DND-41 (cell line): ENCODE data around the gene SRA1.

ENCODE experiments used
- ATAC-seq: fragments of 200-7000 bp; cut with Tn5 transposase; 3 replicates; pipeline ENCODE4 v1.9.1; 2021; ENCODE audit warnings: low read depth; ENCODE audit not compliant: insufficient read depth
- DNase-seq: peaks from one replicate; pipeline ENCODE4 v3.0.0-alpha.2; 2020
- H2AFZ ChIP-seq: 2 replicates; pipeline ENCODE4 v1.6.0; 2012; ENCODE audit warnings: low read depth, low read length
- H3K27ac ChIP-seq: 2 replicates; pipeline ENCODE4 v1.5.1; 2012; ENCODE audit warnings: low read length, inconsistent platforms
- H3K27me3 ChIP-seq: fragments of 200-600 bp; sonication (generic); 2 replicates; pipeline ENCODE4 v1.6.0; 2012; ENCODE audit warnings: low read length, mild to moderate bottlenecking, inconsistent platforms; ENCODE audit not compliant: insufficient read depth, poor library complexity
- H3K36me3 ChIP-seq: 2 replicates; pipeline ENCODE4 v1.5.1; 2012; ENCODE audit warnings: low read length, inconsistent platforms; ENCODE audit not compliant: insufficient read depth
- H3K4me1 ChIP-seq: 2 replicates; pipeline ENCODE4 v1.5.1; 2012; ENCODE audit warnings: mild to moderate bottlenecking, low read length; ENCODE audit not compliant: insufficient read depth
- H3K4me2 ChIP-seq: 2 replicates; pipeline ENCODE4 v1.6.0; 2012; ENCODE audit warnings: mild to moderate bottlenecking, moderate library complexity, low read length, inconsistent platforms; ENCODE audit not compliant: insufficient read depth
- H3K4me3 ChIP-seq, 2 experiments: fragments of 200-600 bp in 1 of 2; shearing (Covaris generic) in 1 of 2; 2 replicates each; pipeline ENCODE4 v1.5.1; 2012 to 2016; ENCODE audit warnings: inconsistent platforms in 2 of 2, low read length in 2 of 2, mild to moderate bottlenecking in 2 of 2, low read depth in 1 of 2, moderate library complexity in 1 of 2
- H3K79me2 ChIP-seq: 2 replicates; pipeline ENCODE4 v1.6.0; 2012; ENCODE audit warnings: low read length, inconsistent platforms; ENCODE audit not compliant: insufficient read depth
- H3K9ac ChIP-seq: 2 replicates; pipeline ENCODE4 v1.6.0; 2012; ENCODE audit warnings: low read depth, mild to moderate bottlenecking, inconsistent platforms, low read length, moderate library complexity
- H3K9me3 ChIP-seq: 2 replicates; pipeline ENCODE4 v1.5.1; 2012; ENCODE audit warnings: low read length, moderate library complexity, mild to moderate bottlenecking, inconsistent platforms; ENCODE audit not compliant: insufficient read depth, severe bottlenecking
- H4K20me1 ChIP-seq: 2 replicates; pipeline ENCODE4 v1.6.0; 2012; ENCODE audit warnings: low read length; ENCODE audit not compliant: insufficient read depth
- CTCF ChIP-seq: IDR thresholded peaks from 2 replicates; pipeline ENCODE4 v1.5.1; 2012; ENCODE audit warnings: borderline replicate concordance, low read length, moderate library complexity, mild to moderate bottlenecking; ENCODE audit not compliant: poor library complexity, severe bottlenecking; ENCODE audit errors: extremely low read depth
- EZH2 ChIP-seq: IDR thresholded peaks from 3 replicates; pipeline ENCODE4 v1.6.1; 2012; ENCODE audit warnings: borderline replicate concordance, low read depth, mild to moderate bottlenecking, moderate library complexity, low read length, inconsistent platforms; ENCODE audit not compliant: severe bottlenecking

Gene SRA1

GRCh38 chr5:140513124-140513523 is 44.1 kb downstream of the SRA1 start:
- no peaks in the 10 kb centered on the region for H3K9me3 ChIP-seq
- no peak for ATAC-seq
- H3K4me3 ChIP-seq: no peak overlapping the region
- DNase-seq: no peak
- H3K4me2 ChIP-seq: no peak overlapping the region
- peaks cover 72% of the 10 kb centered on the region for H3K36me3 ChIP-seq
- no peak overlapping the region for H3K27ac ChIP-seq
- no peak for TF ChIP-seq CTCF
- no peak for TF ChIP-seq EZH2
- no peaks in the 10 kb centered on the region for H3K27me3 ChIP-seq
- H3K9ac ChIP-seq: no peak overlapping the region
- no peak overlapping the region for H2AFZ ChIP-seq
- no peaks in the 10 kb centered on the region for H4K20me1 ChIP-seq
- H3K79me2 ChIP-seq: no peaks in the 10 kb centered on the region
- no peaks in the 10 kb centered on the region for H3K4me1 ChIP-seq

GRCh38 chr5:140509898-140510297 is 47.4 kb downstream of the SRA1 start:
- H3K9ac ChIP-seq: no peak overlapping the region
- H3K36me3 ChIP-seq: peaks cover 95% of the 10 kb centered on the region
- no peaks in the 10 kb centered on the region for H3K4me1 ChIP-seq
- no peak for ATAC-seq
- H3K9me3 ChIP-seq: no peaks in the 10 kb centered on the region
- no peak overlapping the region for H3K27ac ChIP-seq
- DNase-seq: no peak
- no peak for TF ChIP-seq CTCF
- no peak for TF ChIP-seq EZH2
- H3K4me2 ChIP-seq: no peak overlapping the region
- no peaks in the 10 kb centered on the region for H3K79me2 ChIP-seq
- H3K27me3 ChIP-seq: no peaks in the 10 kb centered on the region
- no peak overlapping the region for H3K4me3 ChIP-seq
- H4K20me1 ChIP-seq: no peaks in the 10 kb centered on the region
- no peak overlapping the region for H2AFZ ChIP-seq

- H3K27me3 ChIP-seq: no peaks in the 10 kb centered on the region
- H3K36me3 ChIP-seq: peaks cover 52% of the 10 kb centered on the region
- no peak overlapping the region for H3K27ac ChIP-seq
- H3K4me2 ChIP-seq: no peak overlapping the region
- no peak overlapping the region for H3K9ac ChIP-seq
- H3K79me2 ChIP-seq: no peaks in the 10 kb centered on the region
- DNase-seq (no peak), ATAC-seq (no peak)
- H4K20me1 ChIP-seq: no peaks in the 10 kb centered on the region
- no peak for TF ChIP-seq CTCF
- no peak for TF ChIP-seq EZH2
- no peak overlapping the region for H2AFZ ChIP-seq
- H3K9me3 ChIP-seq: no peaks in the 10 kb centered on the region
- H3K4me1 ChIP-seq: no peaks in the 10 kb centered on the region
- H3K4me3 ChIP-seq: no peak overlapping the region
Observed at GRCh38 chr5:140502834-140503233, 54.4 kb downstream of the SRA1 start.
